NCI-H226 (cell line): ENCODE data around the gene PRR16.

Experiments
- DNase-seq: peaks from one replicate; pipeline ENCODE4 v3.0.0-alpha.2; 2015

Gene PRR16

GRCh38 chr5:120518581-120518980 is 54.5 kb downstream of the PRR16 start:
- DNase-seq = no peak

GRCh38 chr5:120527251-120527650 is 63.2 kb downstream of the PRR16 start:
- DNase-seq = no peak

- DNase-seq = no peak
Measured at GRCh38 chr5:120528609-120529008, 64.5 kb downstream of the PRR16 start.

GRCh38 chr5:120529386-120529785 is 65.3 kb downstream of the PRR16 start:
- no peak for DNase-seq

- DNase-seq = no peak
Measured at GRCh38 chr5:120531215-120531614, 67.1 kb downstream of the PRR16 start.

- DNase-seq = no peak
Measured at GRCh38 chr5:120532835-120533234, 68.7 kb downstream of the PRR16 start.

- DNase-seq = no peak
Measured at GRCh38 chr5:120533581-120533980, 69.5 kb downstream of the PRR16 start.

GRCh38 chr5:120535900-120536299 is 71.8 kb downstream of the PRR16 start:
- DNase-seq = no peak

GRCh38 chr5:120538149-120538548 is 74.0 kb downstream of the PRR16 start:
- DNase-seq = no peak

GRCh38 chr5:120538644-120539043 is 74.5 kb downstream of the PRR16 start:
- peak; percentile 55 for DNase-seq

GRCh38 chr5:120539471-120539870 is 75.4 kb downstream of the PRR16 start:
- no peak for DNase-seq

GRCh38 chr5:120540097-120540496 is 76.0 kb downstream of the PRR16 start:
- DNase-seq = no peak

GRCh38 chr5:120544043-120544442 is 79.9 kb downstream of the PRR16 start:
- DNase-seq = no peak

GRCh38 chr5:120545007-120545406 is 80.9 kb downstream of the PRR16 start:
- no peak for DNase-seq

GRCh38 chr5:120545951-120546350 is 81.9 kb downstream of the PRR16 start:
- DNase-seq = no peak

GRCh38 chr5:120546922-120547321 is 82.8 kb downstream of the PRR16 start:
- DNase-seq = no peak

- no peak for DNase-seq
Measured at GRCh38 chr5:120550358-120550757, 86.3 kb downstream of the PRR16 start.

GRCh38 chr5:120552638-120553037 is 88.5 kb downstream of the PRR16 start:
- no peak for DNase-seq

GRCh38 chr5:120555345-120555744 is 91.2 kb downstream of the PRR16 start:
- no peak for DNase-seq

- DNase-seq = no peak
Measured at GRCh38 chr5:120564013-120564412, 99.9 kb downstream of the PRR16 start.

- DNase-seq = no peak
Measured at GRCh38 chr5:120567066-120567465, 103.0 kb downstream of the PRR16 start.

- DNase-seq = no peak
Measured at GRCh38 chr5:120567921-120568320, 103.8 kb downstream of the PRR16 start.

- DNase-seq = no peak
Measured at GRCh38 chr5:120568711-120569110, 104.6 kb downstream of the PRR16 start.

- DNase-seq = no peak
Measured at GRCh38 chr5:120576588-120576987, 112.5 kb downstream of the PRR16 start.

- no peak for DNase-seq
Measured at GRCh38 chr5:120582635-120583034, 118.5 kb downstream of the PRR16 start.

- no peak for DNase-seq
Measured at GRCh38 chr5:120586646-120587045, 122.5 kb downstream of the PRR16 start.
